Right lobe of liver (tissue), 4 donors: ENCODE results near the gene RUSC2.

Experiments
- CTCF ChIP-seq, 4 donors: fragments of 200-600 bp in 3 of 4; fragments of 450-650 bp in 1 of 4; IDR thresholded peaks; one replicate each; pipeline versions ENCODE4 v1.5.1 to v1.8.0; 2016 to 2022; ENCODE audit warnings: antibody characterized with exemption in 4 of 4, mild to moderate bottlenecking in 2 of 4
- POLR2A ChIP-seq: fragments of 450-650 bp; IDR thresholded peaks from one replicate; pipeline ENCODE4 v1.6.1; 2017; ENCODE audit warnings: antibody characterized with exemption, mild to moderate bottlenecking
- donor health status: DM: no; HTN: no; CAD: no.
- donor health status: DM: no; HTN: no; CAD: no.
- donor health status: DM: no; HTN: yes; CAD: no.

GRCh38 chr9:35490155-35490909 is 421 bp downstream of the RUSC2 start:
- no peak for TF ChIP-seq CTCF (IDR thresholded peaks at IDR 0.05)
- no peak for TF ChIP-seq POLR2A
